Activated CD8-positive, alpha-beta T cell treated with anti-CD3 and anti-CD28 coated beads for 36 hours (primary cell): Measurements from ENCODE around the gene PRDM10. TPM values are rescaled to one million over a fixed set of nuclear protein-coding genes. Genes with fewer than 3 reads are reported as not detected.

Experiments
- ATAC-seq: fragments of 200-7000 bp; cut with Tn5 transposase; one replicate; pipeline ENCODE4 v1.10.0; 2021; ENCODE audit warnings: mild to moderate bottlenecking, moderate library complexity
- CTCF ChIA-PET: fragments of 350-600 bp; sonication (Branson Sonifier 250); formaldehyde crosslinking; loops from one replicate; lab custom pipeline; 2021; ENCODE audit warnings: antibody characterized with exemption; lab: Charles Lee
- POLR2A ChIA-PET: fragments of 350-600 bp; sonication (Branson Sonifier 250); formaldehyde crosslinking; loops from one replicate; lab custom pipeline; 2021; ENCODE audit warnings: antibody characterized with exemption; lab: Charles Lee
- DNase-seq: peaks from one replicate; pipeline ENCODE4 v3.0.0-alpha.2; 2020
- H3K27ac Mint-ChIP-seq: one replicate; pipeline ENCODE4 v1.8.0; 2021; ENCODE audit warnings: mild to moderate bottlenecking, mixed read lengths
- H3K27me3 Mint-ChIP-seq: one replicate; pipeline ENCODE4 v1.8.0; 2021; ENCODE audit warnings: mixed read lengths
- H3K36me3 Mint-ChIP-seq: one replicate; pipeline ENCODE4 v1.8.0; 2021; ENCODE audit warnings: low read depth, mixed read lengths
- H3K4me1 Mint-ChIP-seq: one replicate; pipeline ENCODE4 v1.8.0; 2021; ENCODE audit warnings: low read depth, mixed read lengths
- H3K4me3 Mint-ChIP-seq: one replicate; pipeline ENCODE4 v1.8.0; 2021; ENCODE audit warnings: mild to moderate bottlenecking, moderate library complexity, mixed read lengths
- H3K9me3 Mint-ChIP-seq: one replicate; pipeline ENCODE4 v1.8.0; 2021; ENCODE audit warnings: mixed read lengths
- intact Hi-C: fragments of 100-400 bp; cut with micrococcal nuclease; formaldehyde crosslinking; loops from one replicate; pipeline ENCODE4 v1.10.0; 2022
- total RNA-seq, 2 experiments: library from RNA; stranded (reverse); gene quantifications; one replicate each; pipeline ENCODE4 v1.2.3, GENCODE V29; 2021
- TF ChIP-seq, protein P1 (sequence below): fragments of 200-600 bp; IDR thresholded peaks from one replicate; pipeline ENCODE4 v1.8.0; 2022; ENCODE audit warnings: antibody characterized with exemption, mild to moderate bottlenecking

Gene PRDM10
- total RNA-seq, 2 experiments from 2014 or later = 15.6 to 18.8 TPM

DNA sequence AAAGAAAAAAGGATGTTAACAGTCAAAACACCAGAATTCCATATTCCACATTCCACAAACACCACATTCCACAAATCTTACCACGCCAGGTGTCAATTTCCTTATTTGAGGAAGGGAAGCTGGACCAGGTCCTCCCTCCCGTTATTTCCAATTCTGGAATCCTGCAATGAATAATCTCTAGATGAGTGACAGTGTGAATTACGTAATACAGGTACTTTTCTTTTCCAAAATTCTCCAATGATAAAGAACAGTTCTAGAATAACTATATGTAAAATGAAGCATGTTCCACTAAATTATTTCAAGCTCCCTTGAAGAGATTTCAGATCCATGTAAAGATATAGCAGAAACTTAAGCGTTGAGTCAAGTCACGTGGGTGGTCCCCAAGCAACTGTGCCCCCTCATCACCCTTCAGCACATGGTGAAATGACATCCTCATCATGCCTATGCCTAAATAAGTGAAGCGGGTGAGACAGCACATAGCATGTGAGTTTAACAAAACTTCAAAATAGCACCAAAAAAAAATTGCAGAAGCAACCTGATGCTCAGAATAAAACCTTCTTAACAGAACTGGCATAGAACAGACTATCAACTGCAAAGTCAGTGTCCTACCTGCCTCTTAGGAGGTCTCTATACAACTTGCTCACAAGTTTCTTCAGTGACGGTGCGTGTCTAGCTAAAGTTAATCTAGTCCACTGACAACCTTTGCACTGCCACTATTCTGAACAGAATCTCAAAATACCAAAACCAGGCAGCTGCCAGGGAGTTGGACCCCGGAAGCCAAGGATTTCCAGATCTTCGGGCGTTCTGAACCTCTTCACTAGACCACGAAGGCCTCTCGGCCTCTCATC, 108.1 kb downstream of the PRDM10 start:
- Mint-ChIP-seq H3K27me3 (no peaks in the 10 kb centered on the region), H3K4me1 (peaks cover 38% of the 10 kb centered on the region), H3K4me3 (peak overlapping the region; percentile 84), H3K27ac (peak overlapping the region; percentile 83), H3K9me3 (no peaks in the 10 kb centered on the region), H3K36me3 (peaks cover 31% of the 10 kb centered on the region)
- TF ChIP-seq, protein P1, sequence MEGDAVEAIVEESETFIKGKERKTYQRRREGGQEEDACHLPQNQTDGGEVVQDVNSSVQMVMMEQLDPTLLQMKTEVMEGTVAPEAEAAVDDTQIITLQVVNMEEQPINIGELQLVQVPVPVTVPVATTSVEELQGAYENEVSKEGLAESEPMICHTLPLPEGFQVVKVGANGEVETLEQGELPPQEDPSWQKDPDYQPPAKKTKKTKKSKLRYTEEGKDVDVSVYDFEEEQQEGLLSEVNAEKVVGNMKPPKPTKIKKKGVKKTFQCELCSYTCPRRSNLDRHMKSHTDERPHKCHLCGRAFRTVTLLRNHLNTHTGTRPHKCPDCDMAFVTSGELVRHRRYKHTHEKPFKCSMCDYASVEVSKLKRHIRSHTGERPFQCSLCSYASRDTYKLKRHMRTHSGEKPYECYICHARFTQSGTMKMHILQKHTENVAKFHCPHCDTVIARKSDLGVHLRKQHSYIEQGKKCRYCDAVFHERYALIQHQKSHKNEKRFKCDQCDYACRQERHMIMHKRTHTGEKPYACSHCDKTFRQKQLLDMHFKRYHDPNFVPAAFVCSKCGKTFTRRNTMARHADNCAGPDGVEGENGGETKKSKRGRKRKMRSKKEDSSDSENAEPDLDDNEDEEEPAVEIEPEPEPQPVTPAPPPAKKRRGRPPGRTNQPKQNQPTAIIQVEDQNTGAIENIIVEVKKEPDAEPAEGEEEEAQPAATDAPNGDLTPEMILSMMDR = no peak
- CTCF ChIA-PET = interaction anchor here (1.1 to 2.5 kb wide), 3 partner anchors 13 to 238 kb away, joined by 4 to 7 read pairs (median 7); no protein-coding TSS in a partner anchor
- POLR2A ChIA-PET = interaction anchor here (0.6 to 1.0 kb wide), 4 partner anchors 16 to 30 kb away, joined by 3 read pairs; no protein-coding TSS in a partner anchor
- ATAC-seq = peak; percentile 15
- intact Hi-C loops = no loop called here
- DNase-seq = peak; percentile 44

DNA sequence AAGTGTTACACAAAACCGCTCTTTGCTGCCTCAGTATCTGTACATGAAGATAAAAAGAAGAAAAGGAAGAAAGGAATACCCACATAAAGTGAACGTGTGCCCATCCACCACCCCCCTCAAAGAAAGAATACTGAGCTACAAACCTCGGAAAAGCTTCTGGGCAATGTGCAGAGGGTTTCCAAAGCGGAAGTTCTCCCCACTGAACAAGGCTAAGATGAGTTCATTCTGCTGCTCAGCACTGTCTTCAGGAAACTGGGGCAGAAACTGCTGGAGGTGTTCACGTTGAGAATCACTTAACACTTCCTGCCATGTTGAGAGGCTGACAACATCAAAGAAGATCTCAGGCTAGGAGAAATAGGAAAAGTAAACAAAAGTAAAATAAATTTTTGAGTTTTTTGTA, 114.2 kb downstream of the PRDM10 start:
- Mint-ChIP-seq H3K27ac (peak overlapping the region; percentile 79), H3K27me3 (no peaks in the 10 kb centered on the region), H3K4me3 (no peak overlapping the region), H3K4me1 (peaks cover 30% of the 10 kb centered on the region), H3K36me3 (peaks cover 66% of the 10 kb centered on the region), H3K9me3 (no peaks in the 10 kb centered on the region)
- POLR2A ChIA-PET = no interaction called here
- CTCF ChIA-PET = interaction anchor here (0.7 to 1.3 kb wide), 2 partner anchors 10 to 244 kb away, joined by 3 read pairs; no protein-coding TSS in a partner anchor
- intact Hi-C loops = no loop called here
- TF ChIP-seq, protein P1 = no peak
- ATAC-seq (peak; percentile 55), DNase-seq (peak; percentile 12)

DNA sequence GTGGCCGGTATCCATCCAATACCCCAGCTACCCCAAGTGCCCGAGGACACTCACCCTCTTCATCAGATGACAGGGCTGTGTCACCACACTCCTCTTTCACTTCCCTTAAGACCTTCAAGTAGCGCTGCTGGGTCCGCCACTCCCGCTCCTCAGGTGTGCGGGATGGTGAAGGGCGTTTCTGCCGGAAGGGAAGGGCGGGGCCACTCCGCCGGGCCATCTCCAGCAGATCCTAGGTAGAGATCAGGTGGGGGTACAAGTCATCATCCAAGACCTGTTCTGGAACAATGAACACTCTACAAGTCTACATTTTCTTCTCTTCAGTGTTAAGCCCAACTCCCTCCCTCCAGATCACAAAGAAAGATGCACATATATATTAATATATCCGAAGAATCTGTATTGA, 117.3 kb downstream of the PRDM10 start:
- CTCF ChIA-PET = interaction anchor here (1.0 kb wide), 1 partner anchor 41 kb away, joined by 3 read pairs; no protein-coding TSS in a partner anchor
- Mint-ChIP-seq H3K4me3 (no peak overlapping the region), H3K27ac (no peak overlapping the region), H3K4me1 (peaks cover 19% of the 10 kb centered on the region), H3K36me3 (peaks cover 70% of the 10 kb centered on the region), H3K9me3 (no peaks in the 10 kb centered on the region), H3K27me3 (no peaks in the 10 kb centered on the region)
- ATAC-seq (no peak), DNase-seq (no peak)
- POLR2A ChIA-PET = interaction anchor here (0.8 kb wide), 1 partner anchor 7 kb away, joined by 4 read pairs; no protein-coding TSS in a partner anchor
- intact Hi-C loops = no loop called here
- TF ChIP-seq, protein P1 = no peak

DNA sequence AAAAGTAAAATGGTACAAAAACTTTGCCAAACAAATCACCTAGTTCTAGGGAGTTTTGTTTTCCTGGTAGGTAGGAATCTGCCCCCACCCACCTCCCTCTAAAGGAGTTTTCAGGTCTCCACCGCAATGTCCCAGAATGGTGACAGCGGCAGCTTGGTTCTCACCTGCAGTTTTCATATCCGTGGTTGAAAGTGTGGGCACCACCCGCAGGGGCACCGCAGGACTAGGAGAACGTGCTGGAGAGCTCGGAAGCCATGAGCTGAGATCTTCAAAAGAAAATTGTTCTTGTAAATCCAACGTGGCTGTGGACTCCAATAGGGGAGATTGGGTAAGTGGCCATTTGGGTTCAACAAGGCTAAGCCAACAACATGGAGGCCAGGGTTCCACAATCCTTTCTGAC, 118.1 kb downstream of the PRDM10 start:
- Mint-ChIP-seq H3K4me1 (peaks cover 12% of the 10 kb centered on the region), H3K4me3 (no peak overlapping the region), H3K27ac (no peak overlapping the region), H3K36me3 (peaks cover 67% of the 10 kb centered on the region), H3K27me3 (no peaks in the 10 kb centered on the region), H3K9me3 (no peaks in the 10 kb centered on the region)
- ATAC-seq (no peak), DNase-seq (no peak)
- intact Hi-C loops = no loop called here
- TF ChIP-seq, protein P1 = no peak
- ChIA-PET CTCF (no interaction called here), POLR2A (interaction anchor here (0.8 kb wide), 1 partner anchor 8 kb away, joined by 4 read pairs; no protein-coding TSS in a partner anchor)
